HG02943 (cell line): ENCODE data around the gene A3GALT2.

Source experiments
- ATAC-seq: cut with Tn5 transposase; IDR thresholded peaks from one replicate; pipeline ENCODE4 v1.9.1; 2021; ENCODE audit warnings: mild to moderate bottlenecking, low read depth, moderate library complexity; ENCODE audit not compliant: unreplicated experiment

The A3GALT2 gene

GRCh38 chr1:33257772-33258712 lies 62.9 kb downstream of the A3GALT2 start:
- ATAC-seq: no peak

GRCh38 chr1:33257207-33257771 lies 63.6 kb downstream of the A3GALT2 start:
- ATAC-seq: no peak
